Colonic mucosa (tissue), 4 donors: ENCODE data around the gene CAMP. TPM values are rescaled to one million over a fixed set of nuclear protein-coding genes. Genes with fewer than 3 reads are reported as not detected.

ENCODE experiments used
- DNase-seq: peaks from one replicate; pipeline ENCODE4 v3.0.0-alpha.2; 2020
- H3K27ac ChIP-seq: fragments of 200-600 bp; one replicate; pipeline ENCODE4 v1.8.0; 2021
- H3K27me3 ChIP-seq: fragments of 200-600 bp; one replicate; pipeline ENCODE4 v1.8.0; 2021
- H3K36me3 ChIP-seq: fragments of 200-600 bp; one replicate; pipeline ENCODE4 v1.8.0; 2021
- H3K4me1 ChIP-seq: fragments of 200-600 bp; one replicate; pipeline ENCODE4 v1.8.0; 2021; ENCODE audit warnings: mild to moderate bottlenecking
- H3K4me3 ChIP-seq: fragments of 200-600 bp; one replicate; pipeline ENCODE4 v1.8.0; 2021
- H3K9ac ChIP-seq, 2 donors: one replicate each; pipeline ENCODE4 v1.7.0; 2013; ENCODE audit warnings: control low read depth in 2 of 2, low read depth in 2 of 2, low read length in 2 of 2
- H3K9me3 ChIP-seq: fragments of 200-600 bp; one replicate; pipeline ENCODE4 v1.8.0; 2021
- intact Hi-C: fragments of 100-400 bp; cut with DNase I; formaldehyde crosslinking; loops from one replicate; pipeline ENCODE4 v1.14.1; 2022
- total RNA-seq, 2 donors: library from RNA; stranded (reverse); fragmentation: NEBNext Ultra II Directional in 1 of 2; extraction: Animal tissue kit (Norgen Biotek cat#: 25700) in 1 of 2; gene quantifications; one replicate each; pipeline ENCODE4 v1.2.1, GENCODE V29; 2021
- TF ChIP-seq, protein P1 (sequence below): fragments of 200-600 bp; IDR thresholded peaks from one replicate; pipeline ENCODE4 v1.8.0; 2022; ENCODE audit warnings: antibody characterized with exemption, mild to moderate bottlenecking
- donor health status: healthy.
- donor health status: DM: no; HTN: no; CAD: no.
- donor health status: DM: no; HTN: no; CAD: no.

Gene CAMP
- total RNA-seq, 2 donors from 2014 or later = not detected

DNA sequence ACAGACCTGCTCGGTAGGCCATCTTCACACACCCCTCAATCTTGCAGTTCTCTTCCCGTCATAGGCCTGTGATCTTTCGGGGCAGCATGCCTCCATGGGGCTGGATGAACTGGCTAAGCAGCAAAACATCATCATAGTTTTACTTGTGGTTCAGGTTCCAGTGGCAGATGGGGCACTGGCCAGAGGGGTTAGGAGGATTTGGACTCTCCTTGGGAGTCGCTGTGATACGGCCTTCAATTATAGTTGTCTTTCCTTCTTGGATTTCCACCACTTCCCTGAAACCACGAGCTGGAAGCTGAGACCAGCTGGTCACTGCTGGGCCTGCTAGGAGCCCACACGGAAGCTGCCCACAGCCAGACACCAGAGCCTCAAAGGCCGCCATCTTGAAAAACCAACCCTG lies 33.3 kb downstream of the CAMP start:
- no peak overlapping the region for H3K4me3 ChIP-seq
- no peaks in the 10 kb centered on the region for H3K36me3 ChIP-seq
- intact Hi-C loops = no loop called here
- H3K27me3 ChIP-seq = no peaks in the 10 kb centered on the region
- TF ChIP-seq, protein P1, sequence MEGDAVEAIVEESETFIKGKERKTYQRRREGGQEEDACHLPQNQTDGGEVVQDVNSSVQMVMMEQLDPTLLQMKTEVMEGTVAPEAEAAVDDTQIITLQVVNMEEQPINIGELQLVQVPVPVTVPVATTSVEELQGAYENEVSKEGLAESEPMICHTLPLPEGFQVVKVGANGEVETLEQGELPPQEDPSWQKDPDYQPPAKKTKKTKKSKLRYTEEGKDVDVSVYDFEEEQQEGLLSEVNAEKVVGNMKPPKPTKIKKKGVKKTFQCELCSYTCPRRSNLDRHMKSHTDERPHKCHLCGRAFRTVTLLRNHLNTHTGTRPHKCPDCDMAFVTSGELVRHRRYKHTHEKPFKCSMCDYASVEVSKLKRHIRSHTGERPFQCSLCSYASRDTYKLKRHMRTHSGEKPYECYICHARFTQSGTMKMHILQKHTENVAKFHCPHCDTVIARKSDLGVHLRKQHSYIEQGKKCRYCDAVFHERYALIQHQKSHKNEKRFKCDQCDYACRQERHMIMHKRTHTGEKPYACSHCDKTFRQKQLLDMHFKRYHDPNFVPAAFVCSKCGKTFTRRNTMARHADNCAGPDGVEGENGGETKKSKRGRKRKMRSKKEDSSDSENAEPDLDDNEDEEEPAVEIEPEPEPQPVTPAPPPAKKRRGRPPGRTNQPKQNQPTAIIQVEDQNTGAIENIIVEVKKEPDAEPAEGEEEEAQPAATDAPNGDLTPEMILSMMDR = no peak
- DNase-seq = no peak
- H3K9ac ChIP-seq = no peak overlapping the region
- no peaks in the 10 kb centered on the region for H3K4me1 ChIP-seq
- H3K27ac ChIP-seq = no peak overlapping the region
- H3K9me3 ChIP-seq = no peaks in the 10 kb centered on the region

DNA sequence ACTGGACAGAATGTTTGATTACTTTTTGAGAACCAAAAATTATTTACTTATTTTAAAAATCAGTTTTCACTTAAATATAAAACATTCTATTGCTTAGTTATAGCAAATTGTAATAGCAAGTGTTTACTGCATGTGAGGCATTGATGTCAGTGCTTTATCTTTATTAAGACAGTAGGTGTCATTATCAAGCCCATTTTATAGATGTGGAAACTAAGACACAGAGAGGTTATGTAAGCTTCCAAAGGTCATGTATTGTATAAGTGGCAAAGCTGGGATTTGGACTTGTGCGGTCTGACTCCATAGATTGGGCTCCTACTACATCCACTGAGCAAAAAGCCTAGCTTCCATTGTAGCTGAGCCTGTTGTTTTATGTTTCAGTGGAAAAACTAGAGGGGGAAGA lies 35.2 kb downstream of the CAMP start:
- TF ChIP-seq, protein P1 = no peak
- Histone ChIP-seq H3K27ac (no peak overlapping the region), H3K4me1 (no peaks in the 10 kb centered on the region), H3K9ac (no peak overlapping the region), H3K36me3 (no peaks in the 10 kb centered on the region), H3K4me3 (no peak overlapping the region), H3K9me3 (no peaks in the 10 kb centered on the region), H3K27me3 (no peaks in the 10 kb centered on the region)
- intact Hi-C loops = no loop called here
- no peak for DNase-seq

DNA sequence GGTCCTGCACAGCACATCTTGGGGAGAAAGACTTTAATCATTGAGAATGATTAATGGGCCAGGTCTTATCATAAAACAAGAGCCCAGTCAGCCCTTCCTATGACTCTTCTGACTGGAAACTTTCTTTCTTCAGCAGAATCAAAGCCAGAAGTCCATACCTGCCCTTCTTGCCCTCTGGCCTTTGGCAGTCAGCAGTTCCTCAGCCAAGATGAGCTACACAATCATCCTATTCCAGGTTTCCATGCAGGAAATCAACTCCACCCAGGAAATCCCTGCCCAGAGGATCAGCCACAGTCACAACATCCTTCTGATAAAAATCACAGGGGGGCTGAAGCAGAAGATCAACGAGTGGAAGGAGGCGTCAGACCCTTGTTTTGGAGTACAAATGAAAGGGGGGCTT lies 44.5 kb downstream of the CAMP start:
- intact Hi-C loops = no loop called here
- Histone ChIP-seq H3K36me3 (peaks cover 5% of the 10 kb centered on the region), H3K27ac (peak overlapping the region; percentile 81), H3K4me3 (no peak overlapping the region), H3K9ac (peak overlapping the region in 1 of 2 donors; percentile 58), H3K27me3 (no peaks in the 10 kb centered on the region), H3K9me3 (no peaks in the 10 kb centered on the region), H3K4me1 (no peaks in the 10 kb centered on the region)
- DNase-seq = peak; percentile 52
- TF ChIP-seq, protein P1 = no peak

DNA sequence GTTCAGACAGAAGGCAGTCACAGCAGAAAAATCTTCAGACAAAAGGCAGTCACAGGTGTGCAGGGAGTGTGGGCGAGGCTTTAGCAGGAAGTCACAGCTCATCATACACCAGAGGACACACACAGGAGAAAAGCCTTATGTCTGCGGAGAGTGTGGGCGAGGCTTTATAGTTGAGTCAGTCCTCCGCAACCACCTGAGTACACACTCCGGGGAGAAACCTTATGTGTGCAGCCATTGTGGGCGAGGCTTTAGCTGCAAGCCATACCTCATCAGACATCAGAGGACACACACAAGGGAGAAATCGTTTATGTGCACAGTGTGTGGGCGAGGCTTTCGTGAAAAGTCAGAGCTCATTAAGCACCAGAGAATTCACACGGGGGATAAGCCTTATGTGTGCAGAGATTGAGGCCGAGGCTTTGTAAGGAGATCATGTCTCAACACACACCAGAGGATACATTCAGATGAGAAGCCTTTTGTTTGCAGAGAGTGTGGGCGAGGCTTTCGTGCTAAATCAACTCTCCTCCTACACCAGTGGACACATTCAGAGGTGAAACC lies 45.2 kb downstream of the CAMP start:
- H3K4me1 ChIP-seq = no peaks in the 10 kb centered on the region
- no peaks in the 10 kb centered on the region for H3K9me3 ChIP-seq
- peak overlapping the region; percentile 47 to 58 for H3K9ac ChIP-seq
- DNase-seq = peak; percentile 88
- no peak overlapping the region for H3K4me3 ChIP-seq
- TF ChIP-seq, protein P1 = no peak
- intact Hi-C loops = no loop called here
- H3K36me3 ChIP-seq = peaks cover 5% of the 10 kb centered on the region
- no peaks in the 10 kb centered on the region for H3K27me3 ChIP-seq
- peak overlapping the region; percentile 81 for H3K27ac ChIP-seq

DNA sequence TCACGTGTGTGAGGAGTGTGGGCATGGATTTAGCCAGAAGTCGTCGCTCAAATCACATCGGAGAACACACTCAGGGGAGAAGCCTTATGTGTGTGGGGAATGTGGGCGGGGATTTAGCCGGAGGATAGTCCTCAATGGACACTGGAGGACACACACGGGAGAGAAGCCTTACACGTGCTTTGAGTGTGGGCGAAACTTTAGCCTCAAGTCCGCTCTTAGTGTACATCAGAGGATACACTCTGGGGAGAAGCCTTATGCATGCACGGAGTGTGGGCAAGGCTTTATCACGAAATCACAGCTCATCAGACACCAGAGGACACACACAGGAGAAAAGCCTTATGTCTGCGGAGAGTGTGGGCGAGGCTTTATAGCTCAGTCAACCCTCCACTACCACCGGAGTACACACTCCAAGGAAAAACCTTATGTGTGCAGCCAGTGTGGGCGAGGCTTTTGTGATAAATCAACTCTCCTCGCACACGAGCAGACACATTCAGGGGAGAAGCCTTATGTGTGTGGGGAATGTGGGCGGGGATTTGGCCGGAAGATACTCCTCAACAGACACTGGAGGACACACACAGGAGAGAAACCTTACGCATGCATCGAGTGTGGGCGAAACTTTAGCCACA lies 45.8 kb downstream of the CAMP start:
- no peaks in the 10 kb centered on the region for H3K27me3 ChIP-seq
- H3K4me3 ChIP-seq = no peak overlapping the region
- H3K4me1 ChIP-seq = no peaks in the 10 kb centered on the region
- H3K27ac ChIP-seq = peak overlapping the region; percentile 81
- H3K9ac ChIP-seq = peak overlapping the region; percentile 46 to 47
- H3K36me3 ChIP-seq = peaks cover 5% of the 10 kb centered on the region
- H3K9me3 ChIP-seq = no peaks in the 10 kb centered on the region
- intact Hi-C loops = no loop called here
- peak; percentile 48 for DNase-seq
- TF ChIP-seq, protein P1 = no peak
